ENCODE results near the gene C12orf50.

The C12orf50 gene

GRCh38 chr12:88062474-88062873, 33.3 kb upstream of the C12orf50 start:
- H3K27ac ChIP-seq (ENCODE audit: low read depth, low read length) = no peak overlapping the region
- H3K4me1 ChIP-seq (ENCODE audit: control insufficient read depth, low read length) = peaks cover 7% of the 10 kb centered on the region
- no peaks in the 10 kb centered on the region for H3K79me2 ChIP-seq (ENCODE audit: control insufficient read depth, low read length)
- no peak overlapping the region for H3K4me3 ChIP-seq (ENCODE audit: low read length)
- no peak overlapping the region for H3K4me2 ChIP-seq (ENCODE audit: low read length)
- no peaks in the 10 kb centered on the region for H3K9me2 ChIP-seq (replicated peaks; ENCODE audit: control insufficient read depth, low read length)
- no peaks in the 10 kb centered on the region for H3K27me3 ChIP-seq (ENCODE audit: control insufficient read depth, low read length)
- peaks cover 20% of the 10 kb centered on the region for H3K36me3 ChIP-seq (ENCODE audit: control insufficient read depth, low read length)
- no peak for TF ChIP-seq EZH2phosphoT487 (IDR thresholded peaks at IDR 0.05; ENCODE audit: borderline replicate concordance, low read length)
- no peak for TF ChIP-seq CTCF (IDR thresholded peaks at IDR 0.05; ENCODE audit: low read depth, low read length, poor library complexity, severe bottlenecking)
- H3K9me3 ChIP-seq (ENCODE audit: control insufficient read depth, insufficient read depth, low read length) = no peaks in the 10 kb centered on the region
- H4K20me1 ChIP-seq (ENCODE audit: control insufficient read depth, insufficient read depth, low read depth, low read length) = no peaks in the 10 kb centered on the region
- no peaks in the 10 kb centered on the region for H3F3A ChIP-seq (ENCODE audit: control insufficient read depth, insufficient read depth)

- TF ChIP-seq EZH2phosphoT487 (IDR thresholded peaks at IDR 0.05; ENCODE audit: borderline replicate concordance, low read length) = no peak
- Histone ChIP-seq H3K9me2 (replicated peaks; ENCODE audit: control insufficient read depth, low read length) (no peaks in the 10 kb centered on the region), H3K4me1 (ENCODE audit: control insufficient read depth, low read length) (peaks cover 6% of the 10 kb centered on the region), H3K4me2 (ENCODE audit: low read length) (no peak overlapping the region), H3K9me3 (ENCODE audit: control insufficient read depth, insufficient read depth, low read length) (no peaks in the 10 kb centered on the region), H3F3A (ENCODE audit: control insufficient read depth, insufficient read depth) (no peaks in the 10 kb centered on the region), H3K4me3 (ENCODE audit: low read length) (no peak overlapping the region), H4K20me1 (ENCODE audit: control insufficient read depth, insufficient read depth, low read depth, low read length) (no peaks in the 10 kb centered on the region), H3K27ac (ENCODE audit: low read depth, low read length) (no peak overlapping the region), H3K27me3 (ENCODE audit: control insufficient read depth, low read length) (no peaks in the 10 kb centered on the region), H3K36me3 (ENCODE audit: control insufficient read depth, low read length) (peaks cover 31% of the 10 kb centered on the region), H3K79me2 (ENCODE audit: control insufficient read depth, low read length) (no peaks in the 10 kb centered on the region)
These were observed 29.5 kb upstream of the C12orf50 start for GRCh38 chr12:88058719-88059077.

- Histone ChIP-seq H3K9me2 (replicated peaks; ENCODE audit: control insufficient read depth, low read length) (no peaks in the 10 kb centered on the region), H3K27me3 (ENCODE audit: control insufficient read depth, low read length) (no peaks in the 10 kb centered on the region), H3K4me1 (ENCODE audit: control insufficient read depth, low read length) (peaks cover 3% of the 10 kb centered on the region; the same call in 1 of the 2 replicates), H3K9me3 (ENCODE audit: control insufficient read depth, insufficient read depth, low read length) (no peaks in the 10 kb centered on the region), H3K4me3 (ENCODE audit: low read length) (no peak overlapping the region), H3F3A (ENCODE audit: control insufficient read depth, insufficient read depth) (no peaks in the 10 kb centered on the region), H3K36me3 (ENCODE audit: control insufficient read depth, low read length) (peaks cover 27% of the 10 kb centered on the region), H3K4me2 (ENCODE audit: low read length) (no peak overlapping the region), H3K79me2 (ENCODE audit: control insufficient read depth, low read length) (no peaks in the 10 kb centered on the region), H4K20me1 (ENCODE audit: control insufficient read depth, insufficient read depth, low read depth, low read length) (no peaks in the 10 kb centered on the region), H3K27ac (ENCODE audit: low read depth, low read length) (no peak overlapping the region)
- TF ChIP-seq EZH2phosphoT487 (IDR thresholded peaks at IDR 0.05; ENCODE audit: borderline replicate concordance, low read length) (no peak), CTCF (IDR thresholded peaks at IDR 0.05; ENCODE audit: low read depth, low read length, poor library complexity, severe bottlenecking) (no peak)
These were observed 29.0 kb upstream of the C12orf50 start for GRCh38 chr12:88057994-88058718.

- H3K27me3 ChIP-seq (ENCODE audit: control insufficient read depth, low read length) = no peaks in the 10 kb centered on the region
- peaks cover 3% of the 10 kb centered on the region for H3F3A ChIP-seq (ENCODE audit: control insufficient read depth, insufficient read depth)
- no peak overlapping the region for H3K27ac ChIP-seq (ENCODE audit: low read depth, low read length)
- peaks cover 34% of the 10 kb centered on the region for H3K36me3 ChIP-seq (ENCODE audit: control insufficient read depth, low read length)
- no peaks in the 10 kb centered on the region for H3K9me3 ChIP-seq (ENCODE audit: control insufficient read depth, insufficient read depth, low read length)
- H3K4me3 ChIP-seq (ENCODE audit: low read length) = no peak overlapping the region
- H3K9me2 ChIP-seq (replicated peaks; ENCODE audit: control insufficient read depth, low read length) = no peaks in the 10 kb centered on the region
- H3K4me1 ChIP-seq (ENCODE audit: control insufficient read depth, low read length) = no peaks in the 10 kb centered on the region
- no peak overlapping the region for H3K4me2 ChIP-seq (ENCODE audit: low read length)
- 0 out of 2 replicates have a peak, but pooled peaks cover under 1% of the 10 kb centered on the region for H4K20me1 ChIP-seq (ENCODE audit: control insufficient read depth, insufficient read depth, low read depth, low read length)
- H3K79me2 ChIP-seq (ENCODE audit: control insufficient read depth, low read length) = no peaks in the 10 kb centered on the region
- TF ChIP-seq CTCF (IDR thresholded peaks at IDR 0.05; ENCODE audit: low read depth, low read length, poor library complexity, severe bottlenecking) (no peak), EZH2phosphoT487 (IDR thresholded peaks at IDR 0.05; ENCODE audit: borderline replicate concordance, low read length) (no peak)
These were observed 27.4 kb upstream of the C12orf50 start for GRCh38 chr12:88056571-88056970.
